ENCODE results near the gene CREBBP. TPM values are rescaled to one million over a fixed set of nuclear protein-coding genes. Genes with fewer than 3 reads are reported as not detected.

Gene CREBBP
- total RNA-seq, 1 donor from 2014 or later = 37.5 TPM

DNA sequence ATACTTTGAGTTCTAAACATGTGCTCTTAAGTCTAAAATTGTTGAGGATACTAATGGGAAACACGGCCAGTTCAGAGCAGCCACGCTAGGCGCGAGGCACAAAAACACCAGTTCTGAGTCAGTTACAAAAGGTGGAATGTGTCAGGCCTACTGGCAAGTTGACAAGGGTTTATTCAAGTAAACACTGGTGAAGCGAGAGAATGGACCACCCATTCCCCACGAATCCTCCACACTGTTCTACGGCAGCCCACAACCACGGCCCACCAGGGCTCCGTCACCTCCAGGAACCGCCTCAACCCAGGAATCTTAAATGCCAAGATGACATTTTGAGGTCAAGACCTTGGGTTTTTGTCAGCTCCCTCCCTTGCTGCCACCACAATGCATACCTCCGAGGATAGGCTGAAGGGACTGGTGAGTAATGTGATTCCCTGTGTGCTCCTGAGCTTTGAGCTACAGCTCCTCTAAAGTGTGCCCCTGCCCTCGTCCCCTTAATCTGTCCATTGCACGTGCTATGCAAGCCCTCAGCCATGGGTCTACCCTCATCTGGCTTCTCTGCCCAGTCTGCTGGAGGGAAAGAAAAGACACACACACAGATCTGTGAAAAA is 134.7 kb downstream of the CREBBP start:
- FAIRE-seq (no peak), DNase-seq (ENCODE audit: low spot score in 2 of 2) (no peak)

DNA sequence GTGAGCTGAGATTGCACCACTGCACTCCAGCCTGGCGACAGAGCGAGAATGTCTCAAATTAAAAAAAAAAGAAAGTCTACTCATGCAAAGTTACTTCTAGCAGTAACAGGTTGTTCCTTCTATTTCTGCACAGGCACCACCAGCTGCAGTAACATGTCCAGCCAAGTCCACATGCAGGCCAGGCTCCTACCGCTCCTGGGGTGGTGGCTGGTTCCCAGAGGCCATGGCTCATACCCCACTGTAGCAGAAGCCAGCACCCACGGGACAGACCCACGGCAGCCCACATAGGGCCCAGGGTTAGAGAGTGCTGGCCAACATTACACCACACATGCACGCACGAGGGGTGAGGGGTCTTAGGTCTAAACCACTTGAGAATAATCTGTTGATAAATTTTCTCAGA is 136.5 kb downstream of the CREBBP start:
- no peak for FAIRE-seq

DNA sequence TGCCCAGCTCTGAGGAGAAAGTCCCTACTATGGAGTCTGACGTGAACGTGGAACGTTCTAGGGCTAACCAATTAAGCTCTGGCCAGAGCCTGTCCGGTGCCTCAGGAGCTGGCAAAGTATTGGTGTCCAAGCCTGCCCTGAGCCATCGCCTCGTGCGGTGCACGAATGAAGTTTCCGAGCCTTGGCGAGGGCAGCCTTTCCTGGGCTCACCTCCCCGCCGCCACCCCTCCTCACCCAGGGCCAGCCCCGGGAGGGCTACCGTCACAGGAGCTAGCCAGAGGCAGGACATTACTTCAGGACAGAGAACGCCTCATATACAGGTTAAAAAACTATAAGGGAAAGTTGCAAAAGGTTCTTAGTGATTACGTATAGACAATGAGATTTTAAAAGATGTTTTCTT is 139.6 kb downstream of the CREBBP start:
- FAIRE-seq (no peak), DNase-seq (ENCODE audit: low spot score in 2 of 2) (no peak)

More for the DNA sequence above, 136.5 kb downstream of the CREBBP start:
- no peak for DNase-seq (ENCODE audit: low spot score in 2 of 2)

DNA sequence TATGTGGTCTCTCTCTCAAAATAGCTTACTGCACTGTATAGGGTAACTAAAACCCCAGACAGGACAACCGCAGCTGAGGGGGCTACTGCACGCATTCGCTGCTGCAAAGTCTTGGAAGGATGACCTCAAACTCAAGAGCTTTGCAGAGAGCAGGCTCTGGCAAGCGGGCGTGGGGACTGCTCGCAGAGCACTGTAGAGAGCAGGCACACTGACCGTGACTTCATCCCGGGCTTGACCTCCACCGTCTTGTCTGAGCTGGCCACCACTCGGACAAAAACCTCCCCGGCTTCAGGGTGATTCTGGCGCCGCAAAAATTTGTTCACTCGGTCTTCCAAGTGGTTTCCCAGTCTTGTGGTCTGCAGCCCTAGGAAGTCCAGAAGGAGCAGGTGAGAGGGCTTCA is 140.3 kb downstream of the CREBBP start:
- FAIRE-seq (no peak), DNase-seq (ENCODE audit: low spot score in 2 of 2) (no peak)

DNA sequence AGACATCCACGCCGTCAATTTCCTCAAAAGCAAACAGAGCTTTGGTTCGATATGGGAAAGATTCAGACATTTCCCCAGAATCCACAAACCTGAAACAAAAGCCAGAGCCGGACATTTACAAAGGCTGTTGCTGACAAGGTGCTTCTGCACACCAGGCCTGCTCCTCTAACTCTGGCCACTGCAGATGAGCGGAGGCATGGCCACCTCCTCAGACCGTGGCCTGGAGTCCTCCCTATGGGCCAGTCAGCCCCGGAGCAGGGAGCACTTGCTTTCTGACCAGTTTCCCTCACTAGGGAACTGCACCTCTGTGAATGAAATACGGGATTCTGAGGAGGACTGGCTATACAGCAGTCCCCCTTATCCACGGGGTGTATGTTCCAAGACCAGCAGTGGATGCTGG is 140.9 kb downstream of the CREBBP start:
- FAIRE-seq (no peak), DNase-seq (ENCODE audit: low spot score in 2 of 2) (no peak)

DNA sequence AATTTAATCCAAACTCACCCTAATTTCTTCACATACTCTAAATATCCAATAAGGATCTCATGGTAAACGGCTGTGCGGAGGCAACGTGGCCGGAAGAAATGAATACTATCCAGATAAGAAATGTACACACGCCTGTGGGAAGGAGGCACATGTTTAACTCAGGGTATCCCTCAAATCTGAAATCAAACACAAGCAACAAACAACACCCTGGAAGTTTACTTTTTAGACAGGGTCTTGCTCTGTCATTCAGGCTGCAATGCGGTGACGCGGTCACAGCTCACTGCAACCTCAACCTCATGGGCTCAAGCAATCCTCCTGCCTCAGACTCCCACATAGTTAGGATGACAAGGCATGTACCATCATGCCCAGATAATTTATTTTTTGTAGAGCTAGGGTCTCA is 142.0 kb downstream of the CREBBP start:
- DNase-seq (ENCODE audit: low spot score in 2 of 2) = no peak
- no peak for FAIRE-seq

DNA sequence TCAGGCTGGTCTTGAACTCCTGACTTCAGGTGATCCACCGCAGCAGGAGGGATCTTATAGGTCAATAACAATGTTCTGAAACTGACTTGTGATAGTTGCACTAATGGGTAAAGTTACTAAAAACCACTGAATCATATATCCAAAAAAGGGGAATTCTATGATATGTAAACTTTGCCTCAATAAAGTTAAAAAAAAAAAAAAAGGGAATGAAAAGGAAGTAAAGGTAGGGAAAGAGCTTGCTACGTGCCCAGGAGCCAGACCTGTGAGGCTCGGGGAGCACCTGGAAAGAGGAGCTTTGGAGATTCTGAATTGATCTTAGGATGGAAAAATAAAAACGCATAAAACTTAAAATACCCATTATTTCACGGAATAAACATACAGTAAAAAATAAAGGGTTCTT is 142.4 kb downstream of the CREBBP start:
- no peak for DNase-seq (ENCODE audit: low spot score in 2 of 2)
- FAIRE-seq = no peak

DNA sequence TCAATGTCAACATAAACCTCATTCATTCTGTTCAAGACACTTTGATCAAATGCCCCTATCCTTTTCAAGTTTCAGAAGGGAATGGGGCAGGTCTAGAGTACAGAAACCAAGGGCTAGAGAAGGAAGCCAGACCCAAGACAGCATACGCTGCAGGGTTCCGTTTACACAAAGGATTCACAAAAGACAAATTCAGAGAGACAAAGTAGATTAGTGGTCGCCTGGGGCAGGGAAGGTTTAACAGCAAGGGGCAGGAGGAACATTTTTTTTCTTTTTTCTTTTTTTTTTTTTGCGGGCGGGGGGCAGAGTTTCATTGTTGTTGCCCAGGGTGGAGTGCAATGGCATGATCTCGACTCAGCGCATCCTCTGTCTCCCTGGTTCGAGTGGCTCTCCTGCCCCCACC is 143.3 kb downstream of the CREBBP start:
- DNase-seq (ENCODE audit: low spot score in 2 of 2) = no peak
- no peak for FAIRE-seq

DNA sequence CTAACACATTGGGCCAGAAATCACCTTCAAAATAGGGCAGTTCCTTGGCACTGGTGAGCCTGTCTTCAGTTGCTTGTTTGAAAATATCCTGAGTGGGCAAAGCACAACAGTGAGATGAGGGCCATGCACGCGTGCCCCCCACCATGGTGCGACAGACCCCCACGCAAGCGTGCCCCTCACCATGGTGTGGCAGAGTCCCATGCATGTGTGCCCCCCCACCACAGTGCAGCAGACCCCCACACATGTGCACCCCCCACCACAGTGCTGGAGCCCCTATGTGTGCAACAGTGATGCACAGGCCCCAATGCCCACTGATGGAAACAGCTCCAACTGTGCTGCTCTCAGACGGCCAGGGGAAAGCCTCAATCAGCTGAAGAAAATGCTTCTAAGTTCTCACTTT is 144.4 kb downstream of the CREBBP start:
- no peak for DNase-seq (ENCODE audit: low spot score in 2 of 2)
- no peak for FAIRE-seq

DNA sequence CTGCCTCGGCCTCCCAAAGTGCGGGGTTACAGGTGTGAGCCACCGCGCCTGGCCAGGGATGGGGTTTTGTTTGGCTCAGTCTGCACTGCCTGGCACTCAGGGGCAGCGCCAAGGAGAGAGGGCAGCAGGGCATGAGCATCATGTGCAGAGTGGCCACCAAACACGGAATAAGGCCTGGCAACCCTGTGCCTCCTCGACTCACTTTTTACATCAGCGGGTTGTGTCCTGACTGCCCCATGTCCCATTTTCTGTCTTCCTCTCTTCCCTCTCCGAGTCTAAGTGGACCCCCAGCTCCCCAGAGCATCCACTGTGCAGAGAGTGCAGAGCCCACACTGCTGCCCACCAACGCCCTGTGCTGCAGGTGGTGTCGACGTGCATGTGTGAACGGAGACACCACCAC is 145.0 kb downstream of the CREBBP start:
- FAIRE-seq (no peak), DNase-seq (ENCODE audit: low spot score in 2 of 2) (no peak)

DNA sequence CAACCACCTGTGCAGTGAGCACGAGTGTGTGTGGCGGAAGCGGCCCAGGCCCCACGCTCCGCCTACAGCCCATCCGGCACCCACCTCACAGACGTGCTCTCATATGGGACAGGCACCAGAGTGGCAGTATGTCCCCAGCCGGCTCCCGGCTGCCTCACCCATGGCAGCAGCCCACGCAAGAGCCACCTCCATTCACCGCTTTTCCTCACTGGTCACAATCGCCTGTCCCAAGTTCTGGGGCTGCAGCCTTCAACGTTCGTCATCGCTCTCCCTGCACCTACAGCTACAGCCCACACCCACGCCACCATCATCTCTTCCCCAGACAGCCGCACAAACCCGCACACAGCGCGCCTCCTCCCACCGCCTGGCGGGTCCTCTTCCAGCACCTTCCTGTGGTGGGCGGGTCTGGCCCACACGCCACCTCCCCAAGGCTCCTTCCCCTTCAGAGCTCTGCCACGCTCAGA is 145.7 kb downstream of the CREBBP start:
- no peak for FAIRE-seq
- no peak for DNase-seq (ENCODE audit: low spot score in 2 of 2)

DNA sequence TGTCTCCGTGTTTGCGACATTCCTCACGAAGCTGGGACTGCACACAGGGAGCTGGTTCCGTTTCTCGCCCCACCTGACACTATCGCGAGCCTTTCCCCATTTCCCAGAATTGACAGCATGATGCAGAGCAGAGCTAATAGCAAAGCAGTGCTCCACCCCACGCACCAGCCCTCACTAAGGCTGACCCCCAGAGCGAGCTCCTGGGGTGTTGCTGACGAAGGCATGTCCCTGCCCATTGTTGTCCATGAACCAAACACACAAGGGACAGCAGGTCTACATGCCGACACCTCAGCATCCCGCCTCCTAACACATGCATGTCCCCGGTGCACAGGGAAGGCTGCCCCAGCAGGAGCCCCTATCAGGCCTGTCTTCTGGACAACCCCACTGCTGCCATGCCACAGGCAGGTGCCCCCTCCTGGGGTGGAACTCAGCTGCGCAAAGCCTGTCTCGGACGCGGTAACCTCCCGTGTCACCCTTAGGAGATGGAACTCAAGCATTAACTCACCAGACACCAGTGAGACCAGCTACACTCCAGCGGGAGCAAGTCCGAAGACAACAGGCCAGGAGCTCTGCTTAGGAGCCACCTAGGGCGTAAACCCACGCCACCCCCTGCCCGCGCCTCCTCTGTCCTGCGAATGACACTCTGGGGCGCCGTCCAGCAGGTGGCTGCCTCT is 146.3 kb downstream of the CREBBP start:
- no peak for FAIRE-seq
- DNase-seq (ENCODE audit: low spot score in 2 of 2) = no peak

DNA sequence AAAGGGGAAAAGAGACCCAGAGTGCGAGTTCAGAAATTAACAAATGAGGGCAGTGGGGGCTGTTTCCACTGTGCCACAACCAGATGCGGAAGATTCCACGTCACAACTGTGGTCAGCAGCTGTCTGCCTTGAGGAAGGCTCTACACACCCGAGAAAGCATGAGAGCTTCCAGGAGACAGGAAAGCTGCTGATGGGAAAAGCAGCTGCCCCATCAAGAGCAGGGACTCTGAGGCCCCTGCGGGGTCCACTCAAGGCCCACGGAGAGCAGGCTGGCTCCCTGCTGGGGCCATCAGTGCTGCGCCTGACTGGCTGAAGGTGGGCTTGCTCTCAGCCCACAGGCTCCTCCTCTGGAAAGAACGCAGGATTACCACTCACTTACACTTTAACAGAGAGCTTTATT is 148.3 kb downstream of the CREBBP start:
- DNase-seq (ENCODE audit: low spot score in 2 of 2) (no peak), FAIRE-seq (no peak)

DNA sequence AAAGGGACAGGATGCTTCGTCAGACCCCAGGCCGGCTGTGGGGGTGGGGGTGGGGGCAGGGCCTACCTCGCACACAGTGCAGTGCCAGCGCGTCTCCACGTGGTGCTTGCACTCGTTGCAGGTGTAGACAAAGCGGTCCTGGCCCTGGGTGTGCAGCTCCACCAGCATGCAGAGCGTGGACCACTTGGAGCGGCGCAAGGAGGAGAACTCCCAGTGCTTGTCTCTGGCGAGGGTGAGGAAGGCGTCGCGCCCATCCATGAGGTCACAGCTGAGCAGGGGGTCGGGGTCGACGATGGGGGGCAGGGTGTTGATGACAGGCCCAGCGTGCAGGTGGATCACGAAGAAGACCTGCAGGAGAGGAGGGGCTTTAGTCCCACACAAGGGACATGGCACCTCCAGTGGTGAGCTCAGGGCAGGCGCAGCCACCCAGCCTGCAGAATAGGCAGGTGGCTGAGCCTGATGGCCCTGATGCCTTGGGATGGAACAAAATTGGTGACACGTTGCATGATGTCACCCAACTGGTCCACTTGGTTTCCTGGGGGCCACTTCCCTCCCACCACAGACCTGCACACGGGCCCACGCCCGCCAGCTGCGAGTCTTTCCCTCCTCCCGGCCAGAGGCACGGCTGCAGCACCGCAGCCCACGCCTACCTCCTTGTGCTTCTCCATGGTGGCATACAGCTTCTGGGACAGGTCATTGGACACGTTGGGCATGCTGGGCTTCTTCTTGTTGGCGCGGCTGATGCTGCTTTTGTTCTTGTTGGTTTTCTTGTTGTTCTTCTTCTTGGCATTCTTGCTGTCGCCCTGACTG is 149.2 kb downstream of the CREBBP start:
- DNase-seq (ENCODE audit: low spot score in 2 of 2) = no peak
- FAIRE-seq = no peak

DNA sequence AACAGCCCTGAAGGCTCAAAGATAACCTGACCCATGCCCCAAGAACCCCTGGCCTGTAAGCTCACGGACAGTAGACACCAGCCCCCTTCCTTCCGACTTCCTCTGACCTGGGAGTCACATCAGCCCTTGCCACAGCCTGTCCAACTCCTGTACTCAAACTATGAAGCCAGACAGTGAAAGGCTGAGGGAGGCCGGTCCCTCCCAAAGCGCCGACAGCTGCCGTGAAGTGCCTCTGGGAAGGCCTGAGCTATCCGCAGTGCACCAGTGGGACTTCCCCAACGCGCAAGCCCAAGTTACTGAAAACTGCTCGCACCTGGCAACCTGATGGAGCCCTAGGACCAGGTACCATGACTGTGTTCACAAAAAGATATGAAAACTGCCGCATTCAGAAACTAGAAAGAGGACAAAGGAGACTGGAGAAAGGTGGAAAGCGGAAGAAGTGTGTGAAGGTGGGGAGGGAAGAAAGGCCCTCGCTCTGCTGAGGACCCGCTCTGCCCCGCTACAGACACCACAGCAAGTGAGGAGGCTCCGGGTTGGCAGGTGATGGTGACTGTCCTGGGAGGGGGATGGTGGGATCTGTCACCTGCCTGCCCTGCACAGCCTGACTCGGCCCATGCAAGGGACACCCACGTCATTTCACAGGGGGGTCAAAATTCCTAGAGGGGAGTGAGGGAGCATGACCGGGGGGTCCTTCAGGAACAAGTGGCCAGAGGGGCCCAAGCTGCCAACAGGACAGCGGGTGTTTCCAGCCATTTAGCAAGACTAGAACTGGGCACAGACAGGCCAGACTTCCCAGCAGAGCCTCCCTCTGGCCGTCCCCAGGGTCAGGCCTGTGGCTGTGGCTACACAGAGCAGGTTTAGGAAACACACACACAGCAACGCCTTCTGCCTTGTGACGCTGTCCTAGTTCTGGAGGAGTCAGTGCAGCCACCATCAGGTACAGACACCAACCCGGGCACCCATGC is 150.1 kb downstream of the CREBBP start:
- FAIRE-seq = no peak
- no peak for DNase-seq (ENCODE audit: low spot score in 2 of 2)

DNA sequence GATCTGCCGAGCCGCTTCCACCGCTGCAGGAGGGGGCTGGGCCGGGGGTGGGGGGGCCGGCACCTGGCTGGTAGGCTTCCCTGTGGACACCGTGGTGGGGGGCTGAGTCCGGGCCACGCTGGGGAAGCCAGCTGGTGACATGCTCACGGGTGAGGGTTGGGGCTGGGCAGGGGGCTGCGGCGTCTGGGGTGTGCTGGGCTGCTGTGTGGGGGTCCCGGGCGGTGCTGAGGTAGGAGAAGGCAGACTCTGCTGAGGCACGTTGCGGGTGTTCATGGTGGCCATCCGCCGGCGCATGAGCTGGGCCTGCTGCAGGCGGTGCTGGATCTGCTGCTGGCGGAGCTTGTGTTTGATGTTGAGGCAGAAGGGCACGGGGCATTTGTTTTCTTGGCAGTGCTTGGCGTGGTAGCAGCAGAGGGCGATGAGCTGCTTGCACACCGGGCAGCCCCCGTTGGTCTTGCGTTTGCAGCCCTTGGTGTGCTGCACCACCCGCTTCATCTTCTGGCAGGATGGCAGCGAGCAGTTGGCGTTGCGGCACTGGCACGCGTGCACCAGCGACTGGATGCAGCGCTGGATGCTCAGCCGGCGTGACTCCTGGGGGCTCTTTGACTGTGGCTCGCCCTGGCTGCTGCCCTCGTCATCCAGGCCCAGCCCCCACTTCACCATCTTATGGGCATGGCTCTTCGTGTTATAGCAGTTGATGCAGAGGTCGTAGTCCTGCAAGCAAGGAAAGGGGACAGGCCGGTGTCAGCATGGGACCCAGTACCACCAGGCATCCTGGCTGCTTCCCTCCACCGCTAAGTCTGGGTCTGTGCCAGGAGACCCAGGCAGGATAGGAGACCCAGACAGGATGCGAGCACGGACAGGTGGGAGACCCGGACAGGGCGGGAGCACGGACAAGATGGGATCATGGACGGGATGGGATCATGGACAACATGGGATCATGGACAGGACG is 151.1 kb downstream of the CREBBP start:
- FAIRE-seq (no peak), DNase-seq (ENCODE audit: low spot score in 2 of 2) (no peak)

DNA sequence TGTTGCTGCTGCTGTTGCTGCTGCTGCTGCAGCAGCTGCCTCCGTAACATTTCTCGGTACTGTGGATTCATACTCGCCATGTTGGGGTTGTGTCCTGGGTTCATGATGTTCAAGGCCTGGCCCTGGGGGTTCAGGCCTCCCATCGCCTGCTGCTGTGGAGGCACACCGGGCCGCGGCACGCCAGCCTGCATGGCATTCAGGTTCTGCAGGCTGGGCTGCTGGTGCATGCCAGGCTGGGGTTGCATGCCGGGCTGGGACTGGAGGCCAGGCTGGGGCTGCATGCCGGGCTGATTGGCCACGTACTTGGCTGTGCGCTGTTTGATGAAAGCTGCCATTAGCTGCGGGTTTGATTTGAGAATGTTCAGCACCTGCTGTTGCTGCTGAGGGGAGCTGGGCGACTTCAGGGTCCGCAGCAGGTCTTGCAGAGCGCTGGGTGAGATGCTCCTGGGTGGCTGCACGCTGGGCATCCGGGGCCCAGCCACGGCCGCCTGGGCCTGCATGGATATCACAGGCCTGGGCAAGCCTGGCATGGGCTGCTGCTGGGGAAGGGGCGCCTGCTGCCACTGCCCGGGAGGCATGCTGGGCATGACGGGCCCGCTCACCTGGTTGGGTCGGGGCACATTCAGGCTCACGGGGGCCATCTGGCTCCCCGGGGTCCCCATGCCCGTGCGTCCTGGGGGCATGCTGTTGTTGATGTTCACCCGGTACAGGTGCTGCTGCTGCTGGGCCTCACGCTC is 151.9 kb downstream of the CREBBP start:
- DNase-seq (ENCODE audit: low spot score in 2 of 2) = no peak
- no peak for FAIRE-seq

DNA sequence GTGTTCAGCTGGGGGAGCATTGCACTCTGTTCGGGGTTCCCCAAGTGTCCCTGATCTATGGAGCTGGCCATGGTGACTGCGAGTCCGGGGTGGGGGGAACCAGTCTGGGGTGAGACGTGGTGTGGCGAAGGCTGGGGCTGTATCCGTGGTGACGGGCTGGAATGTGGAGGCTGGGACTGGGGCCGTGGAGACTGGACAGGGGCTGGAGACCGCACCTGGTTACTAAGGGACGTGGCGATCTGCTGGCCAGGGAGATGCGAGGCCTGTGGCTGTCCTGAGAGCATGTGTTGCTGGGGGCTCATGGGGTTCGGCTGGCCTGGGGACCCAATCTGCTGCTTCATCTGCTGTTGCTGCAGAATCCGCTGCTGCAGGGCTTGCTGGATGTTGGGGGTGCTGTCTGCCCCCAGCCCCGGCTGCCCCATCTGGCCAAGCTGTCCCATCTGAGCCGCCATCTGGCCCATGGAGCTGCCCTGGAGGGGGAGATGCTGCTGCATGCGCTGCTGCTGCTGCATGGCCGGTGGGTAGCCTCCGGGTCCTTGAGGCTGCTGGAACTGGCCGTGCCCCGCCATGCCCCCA is 152.6 kb downstream of the CREBBP start:
- DNase-seq (ENCODE audit: low spot score in 2 of 2) (no peak), FAIRE-seq (no peak)
